Astrocyte (in vitro differentiated cells and primary cell): ENCODE data around the gene C1orf167. TPM values are rescaled to one million over a fixed set of nuclear protein-coding genes. Genes with fewer than 3 reads are reported as not detected.

Experiments used
- DNase-seq: peaks from one replicate; pipeline ENCODE4 v3.0.0-alpha.2; 2010; ENCODE audit warnings: low read depth
- FAIRE-seq: peaks from 2 replicates; lab custom pipeline; 2011; peaks lifted over from hg19 to GRCh38; lab: Jason Lieb, UNC
- H2AFZ ChIP-seq: 2 replicates; pipeline ENCODE4 v1.6.0; 2012; ENCODE audit warnings: low read depth, low read length, inconsistent platforms
- H3K27ac ChIP-seq: 2 replicates; pipeline ENCODE4 v1.5.1; 2011; ENCODE audit warnings: low read depth, low read length, inconsistent platforms
- H3K27me3 ChIP-seq: 2 replicates; pipeline ENCODE4 v1.6.0; 2011; ENCODE audit warnings: low read length, inconsistent platforms; ENCODE audit not compliant: insufficient read depth
- H3K36me3 ChIP-seq: 2 replicates; pipeline ENCODE4 v1.5.1; 2011; ENCODE audit warnings: low read length, inconsistent platforms; ENCODE audit not compliant: insufficient read depth
- H3K4me1 ChIP-seq: 2 replicates; pipeline ENCODE4 v1.5.1; 2011; ENCODE audit warnings: low read length, inconsistent platforms; ENCODE audit not compliant: insufficient read depth
- H3K4me2 ChIP-seq: 2 replicates; pipeline ENCODE4 v1.6.0; 2012; ENCODE audit warnings: low read length, inconsistent platforms
- H3K4me3 ChIP-seq: 2 replicates; pipeline ENCODE4 v1.5.1; 2011; ENCODE audit warnings: low read depth, mild to moderate bottlenecking, low read length, inconsistent platforms; ENCODE audit not compliant: insufficient read depth
- H3K79me2 ChIP-seq: 2 replicates; pipeline ENCODE4 v1.6.0; 2012; ENCODE audit warnings: mild to moderate bottlenecking, low read length, inconsistent platforms; ENCODE audit not compliant: insufficient read depth
- H3K9ac ChIP-seq: 2 replicates; pipeline ENCODE4 v1.6.0; 2012; ENCODE audit warnings: mild to moderate bottlenecking, low read length, inconsistent platforms
- H3K9me3 ChIP-seq: 2 replicates; pipeline ENCODE4 v1.5.1; 2012; ENCODE audit warnings: low read depth, mild to moderate bottlenecking, low read length, inconsistent platforms; ENCODE audit not compliant: insufficient read depth
- H4K20me1 ChIP-seq: 2 replicates; pipeline ENCODE4 v1.6.0; 2012; ENCODE audit warnings: low read length, inconsistent platforms; ENCODE audit not compliant: insufficient read depth
- H3K27ac Mint-ChIP-seq: one replicate; pipeline ENCODE4 v1.8.0; 2021; ENCODE audit warnings: mild to moderate bottlenecking, mixed read lengths; ENCODE audit not compliant: unreplicated experiment
- H3K27me3 Mint-ChIP-seq: one replicate; pipeline ENCODE4 v1.8.0; 2021; ENCODE audit warnings: low read depth, mixed read lengths; ENCODE audit not compliant: unreplicated experiment
- H3K36me3 Mint-ChIP-seq: one replicate; pipeline ENCODE4 v1.8.0; 2021; ENCODE audit warnings: low read depth, mixed read lengths; ENCODE audit not compliant: unreplicated experiment
- H3K4me1 Mint-ChIP-seq: one replicate; pipeline ENCODE4 v1.8.0; 2021; ENCODE audit warnings: low read depth, mixed read lengths; ENCODE audit not compliant: unreplicated experiment
- H3K4me3 Mint-ChIP-seq: one replicate; pipeline ENCODE4 v1.8.0; 2021; ENCODE audit warnings: mild to moderate bottlenecking, moderate library complexity, mixed read lengths; ENCODE audit not compliant: unreplicated experiment
- H3K9me3 Mint-ChIP-seq: one replicate; pipeline ENCODE4 v1.8.0; 2021; ENCODE audit warnings: mild to moderate bottlenecking, mixed read lengths; ENCODE audit not compliant: unreplicated experiment
- EZH2 ChIP-seq: IDR thresholded peaks from 2 replicates; pipeline ENCODE4 v1.6.1; 2012; ENCODE audit warnings: mild to moderate bottlenecking, low read length, inconsistent platforms; ENCODE audit not compliant: insufficient read depth
- total RNA-seq: library from RNA; stranded (reverse); gene quantifications from 2 replicates; pipeline ENCODE4 v1.2.1, GENCODE V29; 2021
- TF ChIP-seq, protein P1 (sequence below): IDR thresholded peaks from 2 replicates; pipeline ENCODE4 v1.5.1; 2011; ENCODE audit warnings: low read depth, mild to moderate bottlenecking, inconsistent platforms, low read length, moderate library complexity; ENCODE audit not compliant: insufficient read depth

The C1orf167 gene
- total RNA-seq, 1 donor from 2014 or later: not detected

DNA sequence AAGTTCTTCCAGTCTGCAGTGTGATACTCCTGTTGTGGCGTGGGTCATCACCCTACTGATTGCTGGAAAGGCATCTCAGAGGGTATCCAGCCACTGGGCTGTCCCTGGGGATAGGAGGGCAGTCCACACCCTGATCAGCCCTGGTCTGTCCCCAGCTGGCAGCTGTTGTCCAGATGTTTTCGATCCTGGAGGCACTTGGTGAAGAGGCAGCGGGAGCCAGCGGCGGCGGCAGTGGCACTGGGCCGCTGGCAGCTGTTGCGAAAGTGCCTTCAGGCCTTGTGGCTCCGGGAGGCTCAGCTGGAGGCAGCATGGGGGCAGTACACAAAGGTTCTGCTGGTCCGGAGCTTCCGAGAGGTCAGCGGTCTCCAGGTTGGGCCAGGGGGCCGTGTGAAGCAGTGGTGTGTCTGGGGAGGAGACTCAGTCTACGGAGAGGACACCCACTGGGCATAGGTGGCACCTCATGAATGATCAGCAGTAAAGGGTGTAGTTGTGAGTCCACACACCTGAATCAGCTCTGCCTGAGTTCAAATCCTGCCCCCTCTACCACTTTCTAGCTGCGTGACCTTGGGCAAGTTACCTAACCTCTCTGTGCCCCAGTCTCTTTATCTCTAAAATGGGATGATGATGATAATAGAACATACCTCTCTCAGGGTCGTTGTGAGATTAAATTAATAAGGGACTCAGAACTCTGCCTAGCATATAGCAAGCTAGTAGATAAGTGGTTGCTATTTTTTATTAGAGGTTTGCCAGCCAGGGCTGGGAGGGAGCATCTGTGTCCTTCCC lies 6.1 kb downstream of the C1orf167 start:
- Mint-ChIP-seq H3K9me3 (no peaks in the 10 kb centered on the region), H3K4me1 (no peaks in the 10 kb centered on the region), H3K4me3 (no peak overlapping the region), H3K27ac (no peak overlapping the region), H3K36me3 (no peaks in the 10 kb centered on the region), H3K27me3 (peaks cover 24% of the 10 kb centered on the region)
- no peaks in the 10 kb centered on the region for H3K4me1 ChIP-seq
- FAIRE-seq (no peak), DNase-seq (no peak)
- H3K79me2 ChIP-seq: no peaks in the 10 kb centered on the region
- TF ChIP-seq EZH2: no peak
- TF ChIP-seq, protein P1, sequence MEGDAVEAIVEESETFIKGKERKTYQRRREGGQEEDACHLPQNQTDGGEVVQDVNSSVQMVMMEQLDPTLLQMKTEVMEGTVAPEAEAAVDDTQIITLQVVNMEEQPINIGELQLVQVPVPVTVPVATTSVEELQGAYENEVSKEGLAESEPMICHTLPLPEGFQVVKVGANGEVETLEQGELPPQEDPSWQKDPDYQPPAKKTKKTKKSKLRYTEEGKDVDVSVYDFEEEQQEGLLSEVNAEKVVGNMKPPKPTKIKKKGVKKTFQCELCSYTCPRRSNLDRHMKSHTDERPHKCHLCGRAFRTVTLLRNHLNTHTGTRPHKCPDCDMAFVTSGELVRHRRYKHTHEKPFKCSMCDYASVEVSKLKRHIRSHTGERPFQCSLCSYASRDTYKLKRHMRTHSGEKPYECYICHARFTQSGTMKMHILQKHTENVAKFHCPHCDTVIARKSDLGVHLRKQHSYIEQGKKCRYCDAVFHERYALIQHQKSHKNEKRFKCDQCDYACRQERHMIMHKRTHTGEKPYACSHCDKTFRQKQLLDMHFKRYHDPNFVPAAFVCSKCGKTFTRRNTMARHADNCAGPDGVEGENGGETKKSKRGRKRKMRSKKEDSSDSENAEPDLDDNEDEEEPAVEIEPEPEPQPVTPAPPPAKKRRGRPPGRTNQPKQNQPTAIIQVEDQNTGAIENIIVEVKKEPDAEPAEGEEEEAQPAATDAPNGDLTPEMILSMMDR: no peak
- H3K4me2 ChIP-seq: no peak overlapping the region
- H3K27ac ChIP-seq: no peak overlapping the region
- no peak overlapping the region for H3K4me3 ChIP-seq
- no peak overlapping the region for H2AFZ ChIP-seq
- H3K27me3 ChIP-seq: peaks cover 8% of the 10 kb centered on the region
- H4K20me1 ChIP-seq: no peaks in the 10 kb centered on the region
- no peak overlapping the region for H3K9ac ChIP-seq
- no peaks in the 10 kb centered on the region for H3K36me3 ChIP-seq
- no peaks in the 10 kb centered on the region for H3K9me3 ChIP-seq

DNA sequence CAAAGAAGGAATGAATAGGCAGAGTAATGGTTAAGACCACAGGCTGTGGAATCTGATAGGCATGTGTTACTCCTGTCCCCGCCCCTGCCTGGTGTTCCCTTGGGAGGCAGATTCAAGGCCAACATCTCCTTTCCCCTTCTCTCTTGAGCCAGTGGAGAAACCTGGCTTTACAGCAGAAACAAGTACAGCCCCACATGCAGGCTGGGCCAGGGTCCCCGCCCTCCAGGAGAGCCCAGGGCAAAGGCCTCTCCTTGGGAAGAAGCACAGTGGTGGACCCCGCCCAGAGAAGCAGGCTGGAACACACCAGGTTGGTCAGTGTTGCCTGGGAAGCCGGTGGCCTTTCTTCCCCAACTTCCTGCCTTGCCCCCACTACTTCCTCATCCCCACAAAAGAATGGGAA lies 6.8 kb downstream of the C1orf167 start:
- Histone ChIP-seq H3K36me3 (no peaks in the 10 kb centered on the region), H3K4me2 (no peak overlapping the region), H3K4me1 (no peaks in the 10 kb centered on the region), H3K79me2 (no peaks in the 10 kb centered on the region), H4K20me1 (no peaks in the 10 kb centered on the region), H3K9ac (no peak overlapping the region), H3K9me3 (no peaks in the 10 kb centered on the region), H3K4me3 (no peak overlapping the region), H3K27ac (no peak overlapping the region), H2AFZ (no peak overlapping the region), H3K27me3 (peaks cover 8% of the 10 kb centered on the region)
- Mint-ChIP-seq H3K4me3 (no peak overlapping the region), H3K27me3 (peaks cover 19% of the 10 kb centered on the region), H3K4me1 (no peaks in the 10 kb centered on the region), H3K9me3 (no peaks in the 10 kb centered on the region), H3K36me3 (no peaks in the 10 kb centered on the region), H3K27ac (no peak overlapping the region)
- DNase-seq (no peak), FAIRE-seq (no peak)
- TF ChIP-seq, protein P1: no peak
- no peak for TF ChIP-seq EZH2

DNA sequence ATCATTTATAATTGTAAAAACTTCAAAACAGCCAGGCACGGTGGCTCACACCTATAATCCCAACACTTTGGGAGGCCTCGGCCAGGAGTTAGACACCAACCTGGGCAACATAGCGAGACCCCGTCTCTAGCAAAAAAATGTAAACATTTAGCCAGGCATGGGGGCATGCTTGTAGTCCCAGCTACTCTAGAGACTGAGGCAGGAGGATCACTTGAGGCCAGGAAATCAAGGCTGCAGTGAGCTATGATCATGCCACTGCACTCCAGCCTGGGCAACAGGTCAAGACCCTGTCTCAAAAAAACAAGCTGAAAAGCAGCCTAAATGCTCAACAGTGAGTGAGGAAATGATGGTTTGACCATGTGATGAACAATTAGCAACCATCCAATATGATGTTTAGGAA lies 7.3 kb downstream of the C1orf167 start:
- H3K27ac ChIP-seq: no peak overlapping the region
- no peak overlapping the region for H3K4me2 ChIP-seq
- H2AFZ ChIP-seq: no peak overlapping the region
- no peaks in the 10 kb centered on the region for H3K36me3 ChIP-seq
- Mint-ChIP-seq H3K9me3 (no peaks in the 10 kb centered on the region), H3K27me3 (peaks cover 16% of the 10 kb centered on the region), H3K4me1 (no peaks in the 10 kb centered on the region), H3K36me3 (no peaks in the 10 kb centered on the region), H3K27ac (no peak overlapping the region), H3K4me3 (no peak overlapping the region)
- H3K27me3 ChIP-seq: peaks cover 8% of the 10 kb centered on the region
- H3K9ac ChIP-seq: no peak overlapping the region
- H4K20me1 ChIP-seq: no peaks in the 10 kb centered on the region
- H3K4me3 ChIP-seq: no peak overlapping the region
- no peak for DNase-seq
- TF ChIP-seq, protein P1: no peak
- no peak for TF ChIP-seq EZH2
- no peak for FAIRE-seq
- H3K9me3 ChIP-seq: no peaks in the 10 kb centered on the region
- no peaks in the 10 kb centered on the region for H3K4me1 ChIP-seq
- H3K79me2 ChIP-seq: no peaks in the 10 kb centered on the region
